LNCaP clone FGC (cell line): Measurements from ENCODE around the gene LPCAT1.
"Not testable (repeated sequence)": the region's sequence is repeated elsewhere in the genome, so short reads cannot be mapped to it uniquely, and the experiment has no call there.

Experiments
- DNase-seq: peaks from one replicate; pipeline ENCODE4 v3.0.0-alpha.2; 2011; ENCODE audit warnings: low read depth
- H3K4me3 ChIP-seq: 2 replicates; pipeline ENCODE4 v1.5.1; 2011; ENCODE audit warnings: mild to moderate bottlenecking, low read depth, low read length, control low read depth
- TF ChIP-seq, protein P1 (sequence below): IDR thresholded peaks from 2 replicates; pipeline ENCODE4 v1.5.1; 2012; ENCODE audit warnings: mild to moderate bottlenecking; ENCODE audit not compliant: control insufficient read depth, insufficient read depth; ENCODE audit errors: extremely low read depth

The LPCAT1 gene, protein sequence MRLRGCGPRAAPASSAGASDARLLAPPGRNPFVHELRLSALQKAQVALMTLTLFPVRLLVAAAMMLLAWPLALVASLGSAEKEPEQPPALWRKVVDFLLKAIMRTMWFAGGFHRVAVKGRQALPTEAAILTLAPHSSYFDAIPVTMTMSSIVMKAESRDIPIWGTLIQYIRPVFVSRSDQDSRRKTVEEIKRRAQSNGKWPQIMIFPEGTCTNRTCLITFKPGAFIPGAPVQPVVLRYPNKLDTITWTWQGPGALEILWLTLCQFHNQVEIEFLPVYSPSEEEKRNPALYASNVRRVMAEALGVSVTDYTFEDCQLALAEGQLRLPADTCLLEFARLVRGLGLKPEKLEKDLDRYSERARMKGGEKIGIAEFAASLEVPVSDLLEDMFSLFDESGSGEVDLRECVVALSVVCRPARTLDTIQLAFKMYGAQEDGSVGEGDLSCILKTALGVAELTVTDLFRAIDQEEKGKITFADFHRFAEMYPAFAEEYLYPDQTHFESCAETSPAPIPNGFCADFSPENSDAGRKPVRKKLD

DNA sequence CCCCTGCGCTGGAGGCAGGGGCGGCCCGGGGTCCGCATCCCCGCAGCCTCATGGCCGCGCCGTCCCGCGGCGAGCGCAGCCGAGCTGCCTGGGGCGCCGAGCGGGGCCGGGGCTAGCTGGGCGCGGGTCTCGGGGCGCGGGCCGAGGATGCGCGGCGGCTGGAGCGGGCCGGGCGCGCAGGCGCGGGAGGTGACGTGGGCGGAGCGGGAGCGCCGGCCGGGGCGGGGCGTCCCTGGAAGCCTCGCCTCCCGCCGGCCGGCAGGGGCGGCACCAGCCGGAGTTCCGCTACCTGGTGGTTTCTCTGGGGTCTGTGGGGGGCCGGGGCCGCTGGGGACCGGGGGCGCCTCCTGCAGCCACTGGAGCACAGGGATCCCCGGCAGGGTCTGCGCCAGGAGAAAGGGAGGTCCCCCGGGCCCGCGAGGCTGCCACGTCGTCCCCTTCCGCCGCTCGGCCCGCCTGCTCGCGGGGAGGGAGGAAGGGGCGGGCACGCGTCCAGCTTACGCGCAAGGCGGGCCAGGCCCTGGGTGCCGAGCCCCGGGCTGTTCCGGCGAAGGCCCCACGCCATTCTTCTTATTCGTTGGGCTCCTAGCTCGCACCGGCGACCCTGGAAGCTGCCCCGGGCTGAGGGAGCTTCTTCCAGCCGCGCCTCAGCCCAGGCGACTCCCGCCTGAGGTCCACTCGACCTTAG is at the start of gene LPCAT1:
LPCAT1 (minus strand) TSS at position 168 of the 688 bp plus-strand sequence; CDS start at position 52, 116 bp downstream.
- TF ChIP-seq, protein P1, sequence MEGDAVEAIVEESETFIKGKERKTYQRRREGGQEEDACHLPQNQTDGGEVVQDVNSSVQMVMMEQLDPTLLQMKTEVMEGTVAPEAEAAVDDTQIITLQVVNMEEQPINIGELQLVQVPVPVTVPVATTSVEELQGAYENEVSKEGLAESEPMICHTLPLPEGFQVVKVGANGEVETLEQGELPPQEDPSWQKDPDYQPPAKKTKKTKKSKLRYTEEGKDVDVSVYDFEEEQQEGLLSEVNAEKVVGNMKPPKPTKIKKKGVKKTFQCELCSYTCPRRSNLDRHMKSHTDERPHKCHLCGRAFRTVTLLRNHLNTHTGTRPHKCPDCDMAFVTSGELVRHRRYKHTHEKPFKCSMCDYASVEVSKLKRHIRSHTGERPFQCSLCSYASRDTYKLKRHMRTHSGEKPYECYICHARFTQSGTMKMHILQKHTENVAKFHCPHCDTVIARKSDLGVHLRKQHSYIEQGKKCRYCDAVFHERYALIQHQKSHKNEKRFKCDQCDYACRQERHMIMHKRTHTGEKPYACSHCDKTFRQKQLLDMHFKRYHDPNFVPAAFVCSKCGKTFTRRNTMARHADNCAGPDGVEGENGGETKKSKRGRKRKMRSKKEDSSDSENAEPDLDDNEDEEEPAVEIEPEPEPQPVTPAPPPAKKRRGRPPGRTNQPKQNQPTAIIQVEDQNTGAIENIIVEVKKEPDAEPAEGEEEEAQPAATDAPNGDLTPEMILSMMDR = no peak

DNA sequence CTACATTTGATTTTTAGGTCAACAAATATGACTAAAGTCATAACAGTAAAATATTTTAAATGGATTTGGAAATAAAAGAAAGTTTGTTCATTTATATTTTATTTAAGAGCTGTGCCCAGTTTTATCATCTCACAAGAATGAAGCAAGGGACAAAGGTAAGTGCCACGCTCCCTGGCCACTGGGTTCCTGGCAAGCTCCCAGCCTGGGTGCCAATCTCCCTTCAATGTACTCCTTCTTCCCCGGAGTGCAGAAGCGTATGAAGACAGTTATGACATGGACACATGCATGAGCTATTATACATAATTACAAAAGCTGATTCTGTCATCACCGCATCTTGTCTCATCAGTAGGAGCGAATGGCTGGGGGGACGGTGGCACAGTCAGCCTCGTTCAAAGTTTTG is 48.1 kb upstream of the LPCAT1 start:
- H3K4me3 ChIP-seq, DNase-seq: not testable (repeated sequence)

More for the DNA sequence above, at the start of gene LPCAT1:
- DNase-seq = no peak
- peak within 1 kb of the TSS; percentile 63 for H3K4me3 ChIP-seq

DNA sequence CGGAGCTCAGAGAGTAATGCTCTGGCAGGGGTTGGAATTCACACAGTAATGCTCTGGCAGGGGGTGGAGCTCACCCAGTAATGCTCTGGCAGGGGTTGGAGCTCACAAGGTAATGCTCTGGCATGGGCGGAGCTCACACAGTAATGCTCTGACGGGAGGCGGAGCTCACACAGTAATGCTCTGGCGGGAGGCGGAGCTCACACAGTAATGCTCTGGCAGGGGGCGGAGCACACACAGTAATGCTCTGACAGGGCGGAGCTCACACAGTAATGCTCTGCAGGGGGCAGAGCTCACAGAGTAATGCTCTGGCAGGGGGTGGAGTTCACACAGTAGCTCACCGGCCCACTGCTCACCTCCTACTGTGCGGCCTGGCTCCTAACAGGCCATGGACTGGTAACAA is 47.2 kb upstream of the LPCAT1 start:
- H3K4me3 ChIP-seq = no peak overlapping the region
- DNase-seq = no peak
- TF ChIP-seq, protein P1 = no peak

DNA sequence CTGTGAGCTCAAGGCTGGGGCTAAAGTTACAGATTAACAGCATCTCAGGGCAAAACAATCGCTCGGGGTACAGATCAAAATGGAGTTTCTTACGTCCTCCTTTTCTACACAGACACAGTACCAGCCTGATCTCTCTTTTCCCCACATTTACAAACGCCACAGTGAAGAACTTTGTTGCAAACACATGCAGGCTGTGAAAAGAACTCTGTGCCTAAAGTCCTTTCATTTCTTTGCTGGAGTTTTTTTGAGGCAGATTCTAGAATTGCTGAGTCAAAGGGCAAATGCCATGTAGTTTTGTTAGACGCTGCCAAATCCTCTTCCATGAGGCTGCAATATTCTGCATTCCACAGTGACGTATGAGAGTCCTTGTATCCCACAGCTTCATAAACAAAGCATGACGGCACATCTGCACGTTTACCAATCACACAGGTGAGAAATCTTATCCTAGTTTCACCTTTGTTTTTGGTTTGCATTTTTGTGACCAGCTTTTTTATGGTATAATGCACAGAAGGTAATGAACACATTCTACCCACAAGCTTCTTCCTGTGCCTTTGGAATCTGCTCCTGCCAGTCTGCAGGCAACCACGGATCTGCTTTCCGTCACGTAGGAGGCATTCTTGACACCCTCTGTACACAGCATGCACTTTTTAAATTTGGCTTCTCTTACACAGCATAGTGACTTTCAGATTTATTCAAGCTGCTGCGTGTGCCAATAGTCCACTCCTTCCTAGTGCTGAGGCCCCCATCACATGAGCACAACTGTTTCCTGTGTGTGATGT is 44.6 kb upstream of the LPCAT1 start:
- TF ChIP-seq, protein P1 = no peak

DNA sequence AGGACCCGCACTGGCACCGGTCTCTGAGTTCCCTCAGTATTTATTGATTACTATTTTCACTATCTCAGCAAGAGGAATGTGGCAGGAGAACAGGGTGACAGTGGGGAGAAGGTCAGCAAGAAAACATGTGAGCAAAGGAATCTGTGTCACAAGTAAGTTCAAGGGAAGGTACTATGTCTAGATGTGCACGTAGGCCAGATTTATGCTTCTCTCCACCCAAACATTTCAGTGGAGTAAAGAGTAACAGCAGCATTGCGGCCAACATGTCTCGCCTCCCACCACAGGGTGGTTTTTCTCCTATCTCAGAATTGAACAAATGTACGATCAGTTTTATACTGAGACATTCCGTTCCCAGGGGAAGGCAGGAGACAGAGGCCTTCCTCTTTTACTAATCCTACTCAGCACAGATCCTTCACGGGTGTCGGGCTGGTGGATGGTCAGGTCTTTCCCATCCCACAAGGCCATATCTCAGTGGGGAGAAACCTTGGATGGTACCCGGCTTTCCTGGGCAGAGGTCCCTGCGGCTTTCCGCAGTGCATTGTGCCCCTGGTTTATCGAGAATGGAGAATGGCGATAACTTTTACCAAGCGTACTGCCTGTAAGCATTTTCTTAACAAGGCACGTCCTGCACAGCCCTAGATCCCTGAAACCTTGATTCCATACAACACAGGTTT is 43.9 kb upstream of the LPCAT1 start:
- H3K4me3 ChIP-seq, DNase-seq: not testable (repeated sequence)

More for the DNA sequence above, 44.6 kb upstream of the LPCAT1 start:
- no peak overlapping the region for H3K4me3 ChIP-seq
- DNase-seq = no peak

DNA sequence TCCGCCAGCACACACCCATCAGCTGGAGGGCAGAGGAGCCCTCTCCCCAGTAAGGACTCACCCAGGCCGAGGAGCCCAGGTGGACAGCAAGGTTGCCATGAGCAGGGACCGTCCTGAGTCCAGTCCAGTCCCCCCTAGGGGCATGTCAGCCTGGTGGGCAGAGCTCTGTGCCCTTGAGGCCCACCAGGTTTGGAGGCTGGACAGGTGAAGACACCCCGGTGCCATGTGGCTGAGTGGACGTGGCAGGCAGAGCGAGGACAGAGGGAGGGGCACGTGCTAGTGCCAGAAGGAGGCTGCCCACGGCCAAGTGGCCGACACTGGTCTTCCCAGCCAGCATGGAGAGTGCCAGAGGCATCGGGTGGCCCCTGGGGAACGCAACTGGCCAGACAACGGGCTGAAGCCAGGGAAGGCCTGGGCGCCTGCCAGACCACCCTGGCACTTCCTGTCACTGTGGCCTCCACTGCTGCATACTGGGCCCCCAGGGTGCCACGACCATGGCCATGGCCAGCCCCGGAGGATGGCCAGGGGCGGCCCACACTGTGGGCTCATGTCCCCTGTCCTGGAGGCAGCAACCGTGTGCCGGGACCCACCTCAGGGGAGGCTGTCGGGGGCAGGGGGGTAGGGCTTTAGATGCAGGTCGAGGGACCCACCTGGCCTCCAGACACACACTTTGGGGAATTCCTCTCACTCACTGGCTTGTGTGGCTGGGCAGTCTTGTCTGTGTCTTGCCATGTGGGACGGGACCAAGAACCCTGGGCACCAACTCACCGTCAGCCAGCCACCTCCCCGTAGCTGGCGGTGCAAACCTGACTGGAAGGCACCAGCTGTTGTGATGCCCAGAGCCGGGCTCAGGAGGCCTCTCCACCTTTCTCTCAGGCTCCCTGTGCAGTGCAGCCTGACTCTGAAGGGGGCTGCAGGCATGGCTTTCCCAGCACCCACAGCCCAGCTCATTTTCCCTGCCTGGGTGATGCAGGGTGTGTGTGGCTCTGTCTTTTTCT is 42.3 kb upstream of the LPCAT1 start:
- no peak overlapping the region for H3K4me3 ChIP-seq
- DNase-seq = no peak
- TF ChIP-seq, protein P1 = no peak
